ENCODE results near the gene IFIT2.
"Not testable (repeated sequence)": the region's sequence is repeated elsewhere in the genome, so short reads cannot be mapped to it uniquely, and the experiment has no call there.

GRCh38 chr10:89331487-89332122 lies 29.8 kb downstream of the IFIT2 start:
- TF ChIP-seq, protein P1, sequence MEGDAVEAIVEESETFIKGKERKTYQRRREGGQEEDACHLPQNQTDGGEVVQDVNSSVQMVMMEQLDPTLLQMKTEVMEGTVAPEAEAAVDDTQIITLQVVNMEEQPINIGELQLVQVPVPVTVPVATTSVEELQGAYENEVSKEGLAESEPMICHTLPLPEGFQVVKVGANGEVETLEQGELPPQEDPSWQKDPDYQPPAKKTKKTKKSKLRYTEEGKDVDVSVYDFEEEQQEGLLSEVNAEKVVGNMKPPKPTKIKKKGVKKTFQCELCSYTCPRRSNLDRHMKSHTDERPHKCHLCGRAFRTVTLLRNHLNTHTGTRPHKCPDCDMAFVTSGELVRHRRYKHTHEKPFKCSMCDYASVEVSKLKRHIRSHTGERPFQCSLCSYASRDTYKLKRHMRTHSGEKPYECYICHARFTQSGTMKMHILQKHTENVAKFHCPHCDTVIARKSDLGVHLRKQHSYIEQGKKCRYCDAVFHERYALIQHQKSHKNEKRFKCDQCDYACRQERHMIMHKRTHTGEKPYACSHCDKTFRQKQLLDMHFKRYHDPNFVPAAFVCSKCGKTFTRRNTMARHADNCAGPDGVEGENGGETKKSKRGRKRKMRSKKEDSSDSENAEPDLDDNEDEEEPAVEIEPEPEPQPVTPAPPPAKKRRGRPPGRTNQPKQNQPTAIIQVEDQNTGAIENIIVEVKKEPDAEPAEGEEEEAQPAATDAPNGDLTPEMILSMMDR (IDR thresholded peaks at IDR 0.05): not testable (repeated sequence)
- TF ChIP-seq POLR2A, EP300, POLR2AphosphoS5 (IDR thresholded peaks at IDR 0.05): not testable (repeated sequence)

Data from suprapubic skin (tissue), 4 donors.